ENCODE measurements around the gene LAMB2.
A peak's percentile ranks its signal among the peaks of the same experiment; 100 is the strongest.

The LAMB2 gene

GRCh38 chr3:49120438-49121131 is 12.3 kb downstream of the LAMB2 start, which contains the start of gene USP19:
Gene USP19 (minus strand): TSS chr3:49120823. CDS start chr3:49119145, 1,678 bp downstream.
- no peak for DNase-seq

- no peak for DNase-seq
Observed at GRCh38 chr3:49120096-49120437, 12.8 kb downstream of the LAMB2 start.

GRCh38 chr3:49119439-49119838 is 13.4 kb downstream of the LAMB2 start:
- DNase-seq, result no peak

GRCh38 chr3:49119036-49119435 is 13.8 kb downstream of the LAMB2 start:
- DNase-seq, result no peak

GRCh38 chr3:49112262-49112661 is 20.6 kb downstream of the LAMB2 start:
- no peak for DNase-seq

GRCh38 chr3:49111347-49111746 is 21.5 kb downstream of the LAMB2 start:
- DNase-seq, result no peak

- no peak for DNase-seq
Observed at GRCh38 chr3:49110780-49111179, 22.1 kb downstream of the LAMB2 start.

- no peak for DNase-seq
Observed at GRCh38 chr3:49108346-49108745, 24.5 kb downstream of the LAMB2 start.

GRCh38 chr3:49104427-49105291 is 28.2 kb downstream of the LAMB2 start, which contains the start of gene QARS1:
Gene QARS1 (minus strand): TSS chr3:49104757. CDS start chr3:49104733, 24 bp downstream.
- DNase-seq, result peak; percentile 15

GRCh38 chr3:49104052-49104426 is 28.8 kb downstream of the LAMB2 start:
- DNase-seq, result no peak

- DNase-seq, result no peak
Observed at GRCh38 chr3:49100046-49100615, 32.7 kb downstream of the LAMB2 start.

GRCh38 chr3:49098910-49099630 is 33.8 kb downstream of the LAMB2 start:
- DNase-seq, result no peak

GRCh38 chr3:49098429-49098828 is 34.4 kb downstream of the LAMB2 start:
- no peak for DNase-seq

- DNase-seq, result peak; percentile 77
Observed at GRCh38 chr3:49093853-49094767, 38.7 kb downstream of the LAMB2 start, which contains the start of gene QRICH1. Gene QRICH1 (minus strand): TSS chr3:49094071. CDS start chr3:49077017, 17,054 bp downstream.

- DNase-seq, result no peak
Observed at GRCh38 chr3:49092938-49093852, 39.7 kb downstream of the LAMB2 start.

GRCh38 chr3:49081429-49081828 is 51.4 kb downstream of the LAMB2 start:
- no peak for DNase-seq

GRCh38 chr3:49079270-49079669 is 53.6 kb downstream of the LAMB2 start:
- DNase-seq, result no peak

- DNase-seq, result no peak
Observed at GRCh38 chr3:49076646-49077045, 56.2 kb downstream of the LAMB2 start.

GRCh38 chr3:49076116-49076515 is 56.7 kb downstream of the LAMB2 start:
- DNase-seq, result no peak
